ENCODE measurements around the gene ZNF689.
A peak's percentile ranks its signal among the peaks of the same experiment; 100 is the strongest.
"Not testable (repeated sequence)": the region's sequence is repeated elsewhere in the genome, so short reads cannot be mapped to it uniquely, and the experiment has no call there.

Gene ZNF689

DNA sequence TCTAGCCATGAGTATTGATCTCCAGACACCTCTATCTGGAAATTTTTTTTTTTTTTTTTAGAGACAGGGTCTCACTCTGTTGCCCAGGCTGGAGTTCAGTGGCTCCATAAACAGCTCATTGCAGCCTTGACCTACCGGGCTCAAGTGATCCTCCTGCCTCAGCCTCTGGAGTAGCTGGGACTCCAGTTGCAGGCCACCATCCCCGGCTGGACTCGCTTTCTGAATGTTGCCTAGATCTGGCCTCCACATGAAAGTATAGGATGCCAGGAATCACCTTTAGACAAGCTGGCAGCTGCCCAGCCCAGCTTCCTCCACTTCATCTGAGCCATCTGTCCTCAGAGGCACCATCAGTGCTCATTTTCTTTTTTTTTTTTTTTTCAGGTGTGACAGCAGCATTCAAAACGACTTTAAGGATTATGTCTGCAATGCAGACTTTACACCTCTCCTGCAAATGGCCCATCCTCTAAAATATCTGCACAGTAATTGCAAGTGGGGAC lies 34.2 kb upstream of the ZNF689 start:
- intact Hi-C loops (cut with DNase I; ENCODE audit: low total_unique reads), result no loop called here
- no peaks in the 10 kb centered on the region for H3K36me3 ChIP-seq
- H3K9me3 ChIP-seq, result no peaks in the 10 kb centered on the region
- TF ChIP-seq, protein P1, sequence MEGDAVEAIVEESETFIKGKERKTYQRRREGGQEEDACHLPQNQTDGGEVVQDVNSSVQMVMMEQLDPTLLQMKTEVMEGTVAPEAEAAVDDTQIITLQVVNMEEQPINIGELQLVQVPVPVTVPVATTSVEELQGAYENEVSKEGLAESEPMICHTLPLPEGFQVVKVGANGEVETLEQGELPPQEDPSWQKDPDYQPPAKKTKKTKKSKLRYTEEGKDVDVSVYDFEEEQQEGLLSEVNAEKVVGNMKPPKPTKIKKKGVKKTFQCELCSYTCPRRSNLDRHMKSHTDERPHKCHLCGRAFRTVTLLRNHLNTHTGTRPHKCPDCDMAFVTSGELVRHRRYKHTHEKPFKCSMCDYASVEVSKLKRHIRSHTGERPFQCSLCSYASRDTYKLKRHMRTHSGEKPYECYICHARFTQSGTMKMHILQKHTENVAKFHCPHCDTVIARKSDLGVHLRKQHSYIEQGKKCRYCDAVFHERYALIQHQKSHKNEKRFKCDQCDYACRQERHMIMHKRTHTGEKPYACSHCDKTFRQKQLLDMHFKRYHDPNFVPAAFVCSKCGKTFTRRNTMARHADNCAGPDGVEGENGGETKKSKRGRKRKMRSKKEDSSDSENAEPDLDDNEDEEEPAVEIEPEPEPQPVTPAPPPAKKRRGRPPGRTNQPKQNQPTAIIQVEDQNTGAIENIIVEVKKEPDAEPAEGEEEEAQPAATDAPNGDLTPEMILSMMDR (IDR thresholded peaks at IDR 0.05), result no peak
- H3K4me3 ChIP-seq, result no peak overlapping the region
- no peak for DNase-seq
- no peaks in the 10 kb centered on the region for H3K27me3 ChIP-seq
- no peak overlapping the region for H3K27ac ChIP-seq
- peaks cover 0 to 1% (median 0%) of the 10 kb centered on the region in 4 donors for H3K4me1 ChIP-seq

DNA sequence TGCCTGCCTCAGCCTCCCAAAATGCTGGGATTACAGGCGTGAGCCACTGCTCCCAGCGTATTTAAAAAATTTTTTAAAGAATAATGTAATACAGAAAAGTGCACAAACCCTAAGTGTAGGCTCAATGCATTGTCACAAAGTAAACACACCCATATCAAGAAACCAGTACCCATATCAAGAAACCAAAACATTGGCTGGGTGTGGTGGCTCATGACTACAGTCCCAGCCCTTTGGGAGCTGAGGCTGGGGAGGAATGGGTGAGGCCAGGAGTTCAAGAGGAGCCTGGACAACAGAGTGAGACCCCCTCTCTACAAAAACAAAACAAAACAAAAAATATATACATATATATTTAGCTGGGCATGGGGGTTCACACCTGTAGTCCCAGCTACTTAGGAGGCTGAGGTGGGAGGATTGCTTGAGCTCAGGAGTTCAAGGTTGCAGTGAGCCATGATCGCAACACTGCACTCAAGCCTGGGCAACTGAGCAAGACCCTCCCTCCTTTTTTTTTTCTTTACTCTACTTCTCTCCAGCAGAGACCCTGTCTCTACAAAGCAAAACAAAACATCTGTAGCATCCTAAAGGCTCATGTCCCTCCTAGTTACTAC lies 31.3 kb upstream of the ZNF689 start:
- Histone ChIP-seq H3K9me3 (no peaks in the 10 kb centered on the region), H3K36me3 (no peaks in the 10 kb centered on the region), H3K27me3 (no peaks in the 10 kb centered on the region), H3K4me3 (no peak overlapping the region), H3K4me1 (no peaks in the 10 kb centered on the region), H3K27ac (no peak overlapping the region)
- TF ChIP-seq, protein P1 (IDR thresholded peaks at IDR 0.05), result no peak
- intact Hi-C loops (cut with DNase I; ENCODE audit: low total_unique reads), result no loop called here
- DNase-seq, result no peak

DNA sequence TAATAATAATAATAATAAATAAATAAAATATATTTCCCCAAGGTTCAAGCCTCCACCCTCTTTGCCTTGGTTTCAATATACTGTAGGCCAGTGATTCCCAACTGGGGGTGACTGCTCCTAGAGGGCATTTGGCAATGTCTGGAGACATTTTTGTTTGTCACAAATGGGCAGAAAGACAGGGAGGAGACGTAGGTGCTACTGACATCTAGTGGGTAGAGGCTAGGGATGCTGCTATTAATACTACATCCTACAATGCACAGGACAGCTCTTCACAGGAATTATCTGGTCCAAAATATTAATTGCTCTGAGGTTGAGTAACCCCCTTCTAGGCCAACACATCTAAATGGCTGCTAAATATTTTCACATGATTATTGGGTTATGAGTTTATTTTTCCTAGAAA lies 27.8 kb upstream of the ZNF689 start:
- Histone ChIP-seq H3K4me3 (no peak overlapping the region), H3K36me3 (no peaks in the 10 kb centered on the region), H3K9me3 (no peaks in the 10 kb centered on the region), H3K27ac (no peak overlapping the region), H3K27me3 (no peaks in the 10 kb centered on the region), H3K4me1 (peaks cover 0 to 21% (median 12%) of the 10 kb centered on the region in 4 donors)
- DNase-seq, result no peak
- TF ChIP-seq, protein P1 (IDR thresholded peaks at IDR 0.05), result no peak
- intact Hi-C loops (cut with DNase I; ENCODE audit: low total_unique reads), result loop anchor here (10.0 kb wide), 1 partner anchor 63 kb away; the partner anchor contains the start of gene ZNF688

DNA sequence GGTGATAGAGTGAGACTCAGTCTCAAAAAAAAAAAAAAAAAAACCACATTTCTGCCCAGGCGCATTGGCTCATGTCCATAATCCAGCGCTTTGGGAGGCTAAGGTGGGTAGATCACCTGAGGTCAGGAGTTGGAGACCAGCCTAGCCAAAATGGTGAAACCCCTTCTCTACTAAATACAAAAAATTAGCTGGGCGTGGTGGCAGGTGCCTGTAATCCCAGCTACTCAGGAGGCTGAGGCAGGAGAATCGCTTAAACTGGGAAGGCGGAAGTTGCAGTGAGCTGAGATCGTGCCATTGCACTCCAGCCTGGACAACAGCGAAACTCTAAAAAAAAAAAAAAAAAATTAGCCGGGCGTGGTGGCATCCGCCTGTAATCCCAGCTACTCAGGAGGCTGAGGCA lies 26.9 kb upstream of the ZNF689 start:
- not testable (repeated sequence) for DNase-seq, H3K4me3 ChIP-seq, H3K9me3 ChIP-seq, H3K27ac ChIP-seq, H3K36me3 ChIP-seq, H3K27me3 ChIP-seq
- peaks cover 0 to 21% (median 12%) of the 10 kb centered on the region in 4 donors for H3K4me1 ChIP-seq
- intact Hi-C loops (cut with DNase I; ENCODE audit: low total_unique reads), result loop anchor here (10.0 kb wide), 1 partner anchor 62 kb away; the partner anchor contains the start of gene ZNF688

DNA sequence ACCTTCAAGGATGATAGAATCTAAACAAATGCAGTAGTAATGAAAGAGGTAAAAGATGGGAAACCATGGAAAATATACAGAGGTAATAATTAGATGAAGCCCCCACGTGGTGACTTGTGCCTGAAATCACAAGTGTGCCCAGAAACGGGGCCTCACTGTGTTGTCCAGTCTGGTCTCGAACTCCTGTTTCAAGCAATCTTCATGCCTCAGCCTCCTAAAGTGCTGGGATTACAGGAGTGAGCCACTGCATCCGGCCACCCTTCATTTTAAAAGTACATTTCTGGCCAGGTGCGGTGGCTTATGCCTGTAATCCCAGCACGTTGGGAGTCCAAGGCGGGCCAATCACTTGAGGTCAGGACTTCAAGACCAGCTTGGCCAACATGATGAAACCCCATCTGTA lies 26.4 kb upstream of the ZNF689 start:
- DNase-seq, result no peak
- no peaks in the 10 kb centered on the region for H3K36me3 ChIP-seq
- no peaks in the 10 kb centered on the region for H3K27me3 ChIP-seq
- H3K4me3 ChIP-seq, result no peak overlapping the region
- TF ChIP-seq, protein P1 (IDR thresholded peaks at IDR 0.05), result no peak
- peaks cover 0 to 21% (median 12%) of the 10 kb centered on the region in 4 donors for H3K4me1 ChIP-seq
- intact Hi-C loops (cut with DNase I; ENCODE audit: low total_unique reads), result loop anchor here (10.0 kb wide), 1 partner anchor 62 kb away; the partner anchor contains the start of gene ZNF688
- no peaks in the 10 kb centered on the region for H3K9me3 ChIP-seq
- no peak overlapping the region for H3K27ac ChIP-seq

DNA sequence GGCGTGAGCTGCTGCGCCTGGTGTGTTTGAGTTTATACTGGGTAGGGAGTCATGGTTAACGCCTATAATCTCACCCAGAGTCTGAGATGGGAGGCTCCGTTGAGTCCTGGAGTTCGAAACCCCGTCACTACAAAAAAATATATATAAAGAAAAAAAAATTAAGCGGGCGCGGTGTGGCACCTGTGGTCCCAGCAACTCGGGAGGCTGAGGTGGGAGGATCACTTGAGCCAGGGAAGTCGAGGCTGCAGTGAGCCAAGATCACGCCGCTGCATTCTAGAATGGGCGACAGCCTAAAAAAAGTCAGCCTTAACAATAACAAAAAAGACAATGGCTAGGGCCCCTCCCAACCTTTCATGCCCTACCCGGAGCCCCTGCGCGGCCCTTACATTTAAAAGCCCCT lies 23.3 kb upstream of the ZNF689 start:
- H3K4me1 ChIP-seq, result peaks cover 0 to 24% (median 12%) of the 10 kb centered on the region in 4 donors
- intact Hi-C loops (cut with DNase I; ENCODE audit: low total_unique reads), result loop anchor here (10.0 kb wide), 1 partner anchor 59 kb away; the partner anchor contains the start of gene ZNF688
- H3K4me3 ChIP-seq, result peak overlapping the region; percentile 63 to 71
- H3K36me3 ChIP-seq, result no peaks in the 10 kb centered on the region
- H3K27me3 ChIP-seq, result no peaks in the 10 kb centered on the region
- TF ChIP-seq, protein P1 (IDR thresholded peaks at IDR 0.05), result no peak
- DNase-seq, result no peak
- peak overlapping the region; percentile 82 to 87 for H3K27ac ChIP-seq
- H3K9me3 ChIP-seq, result no peaks in the 10 kb centered on the region

DNA sequence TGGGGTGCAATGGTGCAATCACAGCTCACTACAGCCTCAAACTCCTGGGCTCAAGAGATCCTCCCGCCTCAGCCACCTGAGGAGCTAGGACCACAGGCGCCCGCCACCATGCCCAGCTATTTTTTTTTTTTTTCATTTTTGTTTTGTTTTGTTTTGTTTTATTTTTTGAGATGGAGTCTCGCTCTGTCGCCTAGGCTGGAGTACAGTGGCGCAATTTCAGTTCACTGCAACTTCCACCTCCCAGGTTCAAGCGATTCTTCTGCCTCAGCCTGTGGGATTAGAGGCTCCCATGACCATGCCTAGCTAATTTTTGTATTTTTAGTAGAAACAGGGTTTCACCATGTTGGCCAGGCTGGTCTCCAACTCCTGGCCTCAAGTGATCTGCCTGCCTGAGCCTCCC lies 22.3 kb upstream of the ZNF689 start:
- intact Hi-C loops (cut with DNase I; ENCODE audit: low total_unique reads), result loop anchor here (10.0 kb wide), 1 partner anchor 58 kb away; the partner anchor contains the start of gene ZNF688
- H3K36me3 ChIP-seq, DNase-seq, H3K27ac ChIP-seq, H3K27me3 ChIP-seq, H3K4me3 ChIP-seq, H3K9me3 ChIP-seq: not testable (repeated sequence)
- H3K4me1 ChIP-seq, result peaks cover 0 to 25% (median 12%) of the 10 kb centered on the region in 4 donors

Measured in tibial artery (tissue), 4 donors.